Activated naive CD8-positive, alpha-beta T cell treated with anti-CD3 and anti-CD28 coated beads for 36 hours (primary cell): ENCODE data around the gene MED17. TPM values are rescaled to one million over a fixed set of nuclear protein-coding genes. Genes with fewer than 3 reads are reported as not detected.
"Not testable (repeated sequence)": the region's sequence is repeated elsewhere in the genome, so short reads cannot be mapped to it uniquely, and the experiment has no call there.

Experiments
- DNase-seq: peaks from one replicate; pipeline ENCODE4 v3.0.0; 2021
- H3K27ac Mint-ChIP-seq: one replicate; pipeline ENCODE4 v1.8.0; 2022; ENCODE audit warnings: mild to moderate bottlenecking, moderate library complexity, mixed read lengths
- H3K27me3 Mint-ChIP-seq: one replicate; pipeline ENCODE4 v1.8.0; 2022; ENCODE audit warnings: mild to moderate bottlenecking, mixed read lengths
- H3K36me3 Mint-ChIP-seq: one replicate; pipeline ENCODE4 v1.8.0; 2021; ENCODE audit warnings: mild to moderate bottlenecking, mixed read lengths
- H3K4me1 Mint-ChIP-seq: one replicate; pipeline ENCODE4 v1.8.0; 2021; ENCODE audit warnings: mixed read lengths
- H3K4me3 Mint-ChIP-seq: one replicate; pipeline ENCODE4 v1.8.0; 2022; ENCODE audit warnings: mild to moderate bottlenecking, moderate library complexity, mixed read lengths
- H3K9me3 Mint-ChIP-seq: one replicate; pipeline ENCODE4 v1.8.0; 2022; ENCODE audit warnings: mixed read lengths
- total RNA-seq, 2 experiments: library from RNA; stranded (reverse); gene quantifications; one replicate each; pipeline ENCODE4 v1.2.3, GENCODE V29; 2021

The MED17 gene
- total RNA-seq, 2 experiments from 2014 or later, result 30.8 to 33.2 TPM

- H3K27ac Mint-ChIP-seq, result no peak overlapping the region
- no peak overlapping the region for H3K4me3 Mint-ChIP-seq
- no peaks in the 10 kb centered on the region for H3K9me3 Mint-ChIP-seq
- DNase-seq, result no peak
- peaks cover 12% of the 10 kb centered on the region for H3K36me3 Mint-ChIP-seq
- peaks cover 3% of the 10 kb centered on the region for H3K27me3 Mint-ChIP-seq
- peaks cover 19% of the 10 kb centered on the region for H3K4me1 Mint-ChIP-seq
Observed at GRCh38 chr11:93746101-93746500, 38.0 kb upstream of the MED17 start.

DNA sequence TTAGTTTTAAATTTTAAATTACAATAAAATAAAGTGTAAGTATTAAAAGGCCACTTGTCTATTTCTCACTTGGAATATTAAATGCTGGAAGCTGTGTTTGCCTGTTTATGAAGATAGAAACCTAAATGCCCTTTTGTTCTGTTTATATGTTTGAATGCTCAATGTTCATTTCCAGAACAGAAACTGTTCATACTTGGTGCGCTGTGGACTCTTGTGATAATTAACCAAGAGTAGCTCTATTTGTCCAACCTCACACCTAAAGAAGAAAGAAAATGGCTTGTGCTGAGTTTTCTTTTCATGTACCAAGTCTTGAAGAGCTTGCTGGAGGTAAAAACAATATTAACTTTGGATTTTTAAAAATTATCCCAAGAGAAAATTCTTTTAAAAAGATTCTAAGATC, 37.0 kb upstream of the MED17 start:
- H3K36me3 Mint-ChIP-seq, result peaks cover 9% of the 10 kb centered on the region
- H3K27ac Mint-ChIP-seq, result no peak overlapping the region
- DNase-seq, result no peak
- H3K4me3 Mint-ChIP-seq, result no peak overlapping the region
- no peaks in the 10 kb centered on the region for H3K27me3 Mint-ChIP-seq
- H3K9me3 Mint-ChIP-seq, result no peaks in the 10 kb centered on the region
- H3K4me1 Mint-ChIP-seq, result peaks cover 17% of the 10 kb centered on the region

GRCh38 chr11:93751001-93751400, 33.1 kb upstream of the MED17 start:
- H3K27me3 Mint-ChIP-seq, result no peaks in the 10 kb centered on the region
- no peak overlapping the region for H3K4me3 Mint-ChIP-seq
- peaks cover 1% of the 10 kb centered on the region for H3K36me3 Mint-ChIP-seq
- H3K4me1 Mint-ChIP-seq, result peaks cover 2% of the 10 kb centered on the region
- DNase-seq, result no peak
- H3K9me3 Mint-ChIP-seq, result no peaks in the 10 kb centered on the region
- no peak overlapping the region for H3K27ac Mint-ChIP-seq

DNA sequence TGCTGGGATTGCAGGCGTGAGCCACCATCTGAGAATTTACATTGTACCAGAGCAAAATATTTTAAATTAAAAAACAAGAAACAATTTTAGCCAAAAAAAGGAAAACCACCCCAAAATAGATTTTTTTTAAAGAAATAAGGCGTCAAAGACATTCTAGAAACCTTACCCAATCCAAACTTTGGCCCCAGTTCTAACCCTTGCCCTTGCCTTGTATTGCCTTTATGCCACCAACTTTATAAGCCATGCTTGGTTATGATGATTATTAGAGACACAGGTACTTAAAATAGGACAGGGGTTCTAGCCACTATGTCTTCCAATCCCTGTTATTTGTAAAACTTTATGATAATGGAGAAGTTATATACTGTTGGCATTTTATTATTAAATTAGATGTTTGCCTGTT, 30.8 kb upstream of the MED17 start:
- H3K27me3 Mint-ChIP-seq, result no peaks in the 10 kb centered on the region
- no peak overlapping the region for H3K4me3 Mint-ChIP-seq
- H3K36me3 Mint-ChIP-seq, result peaks cover 4% of the 10 kb centered on the region
- DNase-seq, result no peak
- H3K9me3 Mint-ChIP-seq, result no peaks in the 10 kb centered on the region
- H3K4me1 Mint-ChIP-seq, result no peaks in the 10 kb centered on the region
- H3K27ac Mint-ChIP-seq, result no peak overlapping the region

- no peak for DNase-seq
- Mint-ChIP-seq H3K36me3 (peaks cover 15% of the 10 kb centered on the region), H3K9me3 (no peaks in the 10 kb centered on the region), H3K27ac (no peak overlapping the region), H3K27me3 (no peaks in the 10 kb centered on the region), H3K4me1 (no peaks in the 10 kb centered on the region), H3K4me3 (no peak overlapping the region)
Observed at GRCh38 chr11:93756748-93757147, 27.3 kb upstream of the MED17 start.

GRCh38 chr11:93757301-93757700, 26.8 kb upstream of the MED17 start:
- H3K9me3 Mint-ChIP-seq, result no peaks in the 10 kb centered on the region
- DNase-seq, result no peak
- no peak overlapping the region for H3K27ac Mint-ChIP-seq
- H3K27me3 Mint-ChIP-seq, result no peaks in the 10 kb centered on the region
- H3K4me3 Mint-ChIP-seq, result no peak overlapping the region
- peaks cover 15% of the 10 kb centered on the region for H3K36me3 Mint-ChIP-seq
- H3K4me1 Mint-ChIP-seq, result no peaks in the 10 kb centered on the region

GRCh38 chr11:93757924-93758865, 25.9 kb upstream of the MED17 start:
- peaks cover 15% of the 10 kb centered on the region for H3K36me3 Mint-ChIP-seq
- no peaks in the 10 kb centered on the region for H3K27me3 Mint-ChIP-seq
- no peaks in the 10 kb centered on the region for H3K9me3 Mint-ChIP-seq
- no peaks in the 10 kb centered on the region for H3K4me1 Mint-ChIP-seq
- no peak overlapping the region for H3K27ac Mint-ChIP-seq
- DNase-seq, result no peak
- no peak overlapping the region for H3K4me3 Mint-ChIP-seq

DNA sequence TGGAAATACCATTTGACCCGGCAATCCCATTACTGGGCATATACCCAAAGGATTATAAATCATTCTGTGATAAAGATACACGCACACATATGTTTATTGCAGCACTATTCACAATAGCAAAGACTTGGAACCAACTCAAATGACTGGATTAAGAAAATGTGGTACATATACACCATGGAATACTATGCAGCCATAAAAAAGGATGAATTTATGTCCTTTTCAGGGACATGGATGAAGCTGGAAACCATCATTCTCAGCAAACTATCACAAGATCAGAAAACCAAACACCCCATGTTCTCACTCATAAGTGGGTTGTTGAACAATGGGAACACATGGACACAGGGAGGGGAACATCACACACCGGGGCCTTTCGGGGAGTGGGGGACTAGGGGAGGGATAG, 25.0 kb upstream of the MED17 start:
- DNase-seq, H3K4me3 Mint-ChIP-seq, H3K9me3 Mint-ChIP-seq, H3K4me1 Mint-ChIP-seq, H3K27ac Mint-ChIP-seq, H3K27me3 Mint-ChIP-seq: not testable (repeated sequence)
- peaks cover 15% of the 10 kb centered on the region for H3K36me3 Mint-ChIP-seq

GRCh38 chr11:93761910-93762309, 22.2 kb upstream of the MED17 start:
- Mint-ChIP-seq H3K9me3 (peaks cover under 1% of the 10 kb centered on the region), H3K4me3 (no peak overlapping the region), H3K4me1 (no peaks in the 10 kb centered on the region), H3K27ac (no peak overlapping the region), H3K27me3 (no peaks in the 10 kb centered on the region), H3K36me3 (peaks cover 25% of the 10 kb centered on the region)
- no peak for DNase-seq

- no peaks in the 10 kb centered on the region for H3K4me1 Mint-ChIP-seq
- H3K27me3 Mint-ChIP-seq, result no peaks in the 10 kb centered on the region
- H3K4me3 Mint-ChIP-seq, result no peak overlapping the region
- H3K36me3 Mint-ChIP-seq, result peaks cover 11% of the 10 kb centered on the region
- H3K9me3 Mint-ChIP-seq, result peaks cover 3% of the 10 kb centered on the region
- no peak overlapping the region for H3K27ac Mint-ChIP-seq
- no peak for DNase-seq
Observed at GRCh38 chr11:93765551-93765950, 18.5 kb upstream of the MED17 start.

DNA sequence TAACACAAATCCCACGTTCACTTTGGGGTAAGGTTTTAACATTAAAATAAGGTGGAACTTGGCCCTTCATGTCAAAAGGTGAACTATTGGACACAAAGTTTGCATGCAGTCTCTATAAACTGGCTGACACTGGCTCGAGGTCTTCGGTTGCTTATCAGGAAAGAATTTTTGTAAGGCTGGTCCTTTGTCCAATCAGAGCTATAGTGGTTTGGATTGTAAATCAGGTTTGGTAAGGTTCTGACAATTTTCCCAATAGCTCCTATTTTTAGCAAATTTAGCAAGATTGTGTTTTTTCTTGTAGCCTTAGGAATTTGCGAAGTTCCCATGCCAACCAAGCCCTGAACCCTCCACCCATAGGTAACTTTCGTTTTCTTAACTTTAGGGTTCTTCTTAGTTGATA, 17.6 kb upstream of the MED17 start:
- DNase-seq, result no peak
- H3K4me1 Mint-ChIP-seq, result no peaks in the 10 kb centered on the region
- H3K9me3 Mint-ChIP-seq, result peaks cover 3% of the 10 kb centered on the region
- H3K27ac Mint-ChIP-seq, result no peak overlapping the region
- H3K27me3 Mint-ChIP-seq, result no peaks in the 10 kb centered on the region
- H3K4me3 Mint-ChIP-seq, result no peak overlapping the region
- H3K36me3 Mint-ChIP-seq, result peaks cover 11% of the 10 kb centered on the region

- Mint-ChIP-seq H3K4me3 (no peak overlapping the region), H3K9me3 (peaks cover 5% of the 10 kb centered on the region), H3K4me1 (no peaks in the 10 kb centered on the region), H3K36me3 (peaks cover 14% of the 10 kb centered on the region), H3K27me3 (no peaks in the 10 kb centered on the region), H3K27ac (no peak overlapping the region)
- DNase-seq, result no peak
Observed at GRCh38 chr11:93767018-93767417, 17.1 kb upstream of the MED17 start.

- Mint-ChIP-seq H3K4me1 (no peaks in the 10 kb centered on the region), H3K4me3 (no peak overlapping the region), H3K27me3 (no peaks in the 10 kb centered on the region), H3K27ac (no peak overlapping the region), H3K9me3 (peaks cover 5% of the 10 kb centered on the region), H3K36me3 (peaks cover 15% of the 10 kb centered on the region)
- no peak for DNase-seq
Observed at GRCh38 chr11:93770160-93770559, 13.9 kb upstream of the MED17 start.

- Mint-ChIP-seq H3K27me3 (no peaks in the 10 kb centered on the region), H3K36me3 (peaks cover 4% of the 10 kb centered on the region), H3K4me1 (no peaks in the 10 kb centered on the region), H3K4me3 (no peak overlapping the region), H3K27ac (no peak overlapping the region), H3K9me3 (peaks cover 4% of the 10 kb centered on the region)
- no peak for DNase-seq
Observed at GRCh38 chr11:93772123-93772522, 12.0 kb upstream of the MED17 start.

DNA sequence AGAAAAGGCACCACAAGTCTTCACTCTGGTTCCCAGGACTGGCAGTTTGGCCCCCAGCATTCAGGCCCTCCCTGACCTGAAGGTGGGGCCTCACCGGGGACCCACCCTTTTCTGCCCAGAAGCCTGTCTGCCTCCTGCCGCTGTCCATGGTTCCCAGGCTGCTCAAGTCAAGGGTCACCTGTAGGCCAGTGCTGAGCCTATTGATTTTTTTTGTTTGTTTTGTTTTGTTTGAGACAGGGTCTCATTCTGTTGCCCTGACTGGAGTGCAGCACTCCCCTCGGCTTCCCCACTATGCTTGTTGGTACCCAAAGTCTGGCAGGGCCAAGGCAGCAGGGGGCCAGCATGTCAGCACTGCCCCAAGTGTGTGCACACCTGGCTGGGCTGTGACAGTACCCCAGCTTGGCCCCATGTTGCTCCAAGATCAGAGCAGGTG, 11.0 kb upstream of the MED17 start:
- peaks cover 2% of the 10 kb centered on the region for H3K9me3 Mint-ChIP-seq
- no peak overlapping the region for H3K27ac Mint-ChIP-seq
- H3K36me3 Mint-ChIP-seq, result peaks cover 4% of the 10 kb centered on the region
- DNase-seq, result no peak
- no peaks in the 10 kb centered on the region for H3K27me3 Mint-ChIP-seq
- H3K4me3 Mint-ChIP-seq, result no peak overlapping the region
- H3K4me1 Mint-ChIP-seq, result no peaks in the 10 kb centered on the region

DNA sequence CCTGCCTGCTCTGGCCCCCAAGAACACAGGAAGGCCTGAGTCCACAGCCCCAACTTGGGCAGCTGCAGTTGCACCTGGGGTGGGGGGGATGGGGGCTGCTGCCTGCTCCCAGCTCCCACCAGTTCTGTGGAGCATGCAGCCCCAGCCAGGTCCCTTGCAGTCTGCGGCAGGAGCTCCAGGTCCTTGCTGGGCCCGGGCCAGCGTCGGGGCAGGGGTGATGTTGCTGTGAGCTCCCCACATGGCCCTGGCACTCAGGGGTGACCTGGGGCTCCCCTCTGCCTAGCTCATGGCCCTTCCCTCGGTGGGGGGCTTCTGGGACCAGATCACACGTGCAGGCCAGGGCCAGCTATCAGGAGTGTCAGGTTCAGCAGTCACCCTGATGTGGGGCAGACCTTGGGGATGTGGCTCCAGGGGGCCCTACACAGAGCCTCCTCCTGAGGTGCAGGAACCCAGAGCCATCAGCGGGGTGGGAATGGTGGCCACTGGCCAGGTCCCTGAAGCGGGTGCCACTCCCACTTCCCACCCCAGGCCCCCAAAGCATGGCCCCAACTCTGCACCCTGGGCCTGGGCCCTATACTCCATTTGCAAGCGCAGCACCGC, 10.4 kb upstream of the MED17 start:
- Mint-ChIP-seq H3K4me3 (no peak overlapping the region), H3K27me3 (no peaks in the 10 kb centered on the region), H3K4me1 (no peaks in the 10 kb centered on the region), H3K36me3 (peaks cover 5% of the 10 kb centered on the region), H3K9me3 (peaks cover 2% of the 10 kb centered on the region), H3K27ac (no peak overlapping the region)
- no peak for DNase-seq
